Keratinocyte (primary cell): ENCODE measurements around the gene GDPD5. TPM values are rescaled to one million over a fixed set of nuclear protein-coding genes. Genes with fewer than 3 reads are reported as not detected.

ENCODE experiments used
- DNase-seq: peaks from one replicate; pipeline ENCODE4 v3.0.0-alpha.2; 2011; ENCODE audit warnings: low read depth, missing footprints, low spot score
- FAIRE-seq: peaks from 2 replicates; lab custom pipeline; 2011; peaks lifted over from hg19 to GRCh38; lab: Jason Lieb, UNC
- H2AFZ ChIP-seq: 2 replicates; pipeline ENCODE4 v1.6.0; 2012; ENCODE audit warnings: low read length, control low read depth, inconsistent platforms; ENCODE audit not compliant: control insufficient read depth
- H3K27ac ChIP-seq: 2 replicates; pipeline ENCODE4 v1.5.1; 2011; ENCODE audit warnings: low read length; ENCODE audit not compliant: control insufficient read depth, insufficient read depth
- H3K27me3 ChIP-seq: 3 replicates; pipeline ENCODE4 v1.6.0; 2011; ENCODE audit warnings: low read length; ENCODE audit not compliant: control insufficient read depth, insufficient read depth; ENCODE audit errors: extremely low read depth
- H3K36me3 ChIP-seq, 2 experiments: 2 replicates in 1 of 2; 3 replicates in 1 of 2; pipeline ENCODE4 v1.5.1; 2011; ENCODE audit warnings: low read length in 2 of 2, mild to moderate bottlenecking in 1 of 2; ENCODE audit not compliant: control insufficient read depth in 2 of 2, insufficient read depth in 2 of 2; ENCODE audit errors: extremely low read depth in 1 of 2
- H3K4me1 ChIP-seq: 3 replicates; pipeline ENCODE4 v1.5.1; 2011; ENCODE audit warnings: low read length; ENCODE audit not compliant: control insufficient read depth, insufficient read depth; ENCODE audit errors: extremely low read depth
- H3K4me2 ChIP-seq: 3 replicates; pipeline ENCODE4 v1.6.0; 2011; ENCODE audit warnings: low read depth, low read length; ENCODE audit not compliant: control insufficient read depth, insufficient read depth; ENCODE audit errors: extremely low read depth
- H3K4me3 ChIP-seq, 3 experiments: fragments of 200-600 bp in 1 of 3; sonication (generic) in 1 of 3; 2 replicates in 2 of 3; 3 replicates in 1 of 3; pipeline ENCODE4 v1.5.1; 2011 to 2016; ENCODE audit warnings: low read length in 3 of 3, mild to moderate bottlenecking in 3 of 3, control low read depth in 2 of 3, inconsistent platforms in 1 of 3, low read depth in 1 of 3, mixed read lengths in 1 of 3, mixed run types in 1 of 3, moderate library complexity in 1 of 3; ENCODE audit not compliant: control insufficient read depth in 2 of 3, insufficient read depth in 2 of 3; ENCODE audit errors: extremely low read depth in 1 of 3
- H3K79me2 ChIP-seq: 2 replicates; pipeline ENCODE4 v1.6.0; 2012; ENCODE audit warnings: low read length; ENCODE audit not compliant: control insufficient read depth, insufficient read depth
- H3K9ac ChIP-seq: 3 replicates; pipeline ENCODE4 v1.6.0; 2011; ENCODE audit warnings: low read length; ENCODE audit not compliant: control insufficient read depth, insufficient read depth; ENCODE audit errors: extremely low read depth
- H3K9me1 ChIP-seq: 3 replicates; pipeline ENCODE4 v1.6.0; 2011; ENCODE audit warnings: low read length; ENCODE audit not compliant: control insufficient read depth, insufficient read depth; ENCODE audit errors: extremely low read depth
- H3K9me3 ChIP-seq: 2 replicates; pipeline ENCODE4 v1.5.1; 2012; ENCODE audit warnings: low read depth, low read length; ENCODE audit not compliant: control insufficient read depth
- H4K20me1 ChIP-seq: 3 replicates; pipeline ENCODE4 v1.6.0; 2011; ENCODE audit warnings: low read length; ENCODE audit not compliant: control insufficient read depth, insufficient read depth; ENCODE audit errors: extremely low read depth
- CTCF ChIP-seq, 3 experiments: IDR thresholded peaks in 1 of 3; conservative IDR thresholded peaks in 1 of 3; optimal IDR thresholded peaks in 1 of 3; 2 replicates in 2 of 3; 3 replicates in 1 of 3; pipeline versions ENCODE3 to v1.5.1; 2011; ENCODE audit warnings: low read length in 3 of 3, mild to moderate bottlenecking in 3 of 3, moderate library complexity in 2 of 3, control low read depth in 1 of 3, inconsistent platforms in 1 of 3; ENCODE audit not compliant: insufficient read depth in 2 of 3; ENCODE audit errors: extremely low read depth in 1 of 3
- EZH2 ChIP-seq: IDR thresholded peaks from one replicate; pipeline ENCODE4 v1.6.1; 2012; ENCODE audit warnings: inconsistent platforms, mild to moderate bottlenecking, low read length, moderate library complexity
- dilution Hi-C: fragments of 300-500 bp; cut with MboI; formaldehyde crosslinking; loops from one replicate; pipeline ENCODE4 v1.7.0; 2020; ENCODE audit warnings: low sequenced_read_pairs; ENCODE audit not compliant: extremely low pct_ligation_motif_present
- polyA plus RNA-seq, 5 experiments: library from polyadenylated mRNA; depleted of rRNA in 3 of 5; stranded (reverse) in 3 of 5; stranded (forward) in 1 of 5; unstranded in 1 of 5; fragments of >200 nt; gene quantifications; 1 replicate in 1 of 5; 2 replicates in 3 of 5; 3 replicates in 1 of 5; pipeline versions ENCODE4 v1.2.1 to v1.2.3, GENCODE V29; 2011 to 2012; ENCODE audit warnings: missing spikeins in 2 of 5, low read depth in 1 of 5, low replicate concordance in 1 of 5

The GDPD5 gene
- polyA plus RNA-seq, 1 donor (not counting 4 experiments of a cell fraction or from before 2014, with no cell fraction given) = 2.1 TPM

DNA sequence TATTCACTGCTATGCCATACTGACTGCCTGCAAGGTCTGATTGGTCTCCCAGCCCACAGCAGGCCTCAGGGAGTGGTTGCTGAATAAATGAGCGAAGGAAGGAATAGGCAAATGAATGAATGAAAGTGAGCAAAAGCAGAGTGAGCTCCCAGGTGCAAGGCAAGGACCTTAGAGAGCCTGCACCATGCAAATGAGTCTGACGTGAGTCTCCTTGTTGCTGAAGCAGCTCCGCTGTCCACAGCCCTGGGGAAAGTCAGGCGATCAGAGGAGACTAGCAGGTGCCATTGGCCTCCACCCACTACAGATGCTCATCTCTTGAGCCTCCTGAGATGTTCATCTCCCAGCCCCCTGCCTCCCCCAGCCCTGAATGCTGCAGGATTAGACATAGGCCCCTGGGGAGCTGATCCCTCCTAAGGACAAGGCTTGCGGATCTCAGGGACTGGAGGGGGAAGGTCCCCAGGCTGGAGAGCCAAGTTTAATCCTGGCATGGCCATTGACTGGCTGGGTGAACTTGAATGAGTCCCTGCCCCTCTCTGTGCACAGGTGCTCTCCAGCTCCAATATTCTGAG, 22.1 kb downstream of the GDPD5 start:
- DNase-seq (no peak), FAIRE-seq (no peak)
- H3K9me3 ChIP-seq = no peaks in the 10 kb centered on the region
- peaks cover 26% of the 10 kb centered on the region for H3K4me1 ChIP-seq
- H3K4me3 ChIP-seq = no peak overlapping the region
- H3K36me3 ChIP-seq = no peaks in the 10 kb centered on the region
- no peak overlapping the region for H3K4me2 ChIP-seq
- no peaks in the 10 kb centered on the region for H4K20me1 ChIP-seq
- no peak overlapping the region for H2AFZ ChIP-seq
- H3K27ac ChIP-seq = no peak overlapping the region
- H3K9ac ChIP-seq = no peak overlapping the region
- dilution Hi-C loops = no loop called here
- H3K79me2 ChIP-seq = no peaks in the 10 kb centered on the region
- TF ChIP-seq EZH2 = no peak
- no peak for TF ChIP-seq CTCF (optimal IDR thresholded peaks at IDR 0.05 in 1 of 3, IDR thresholded peaks at IDR 0.05 in 1 of 3, conservative IDR thresholded peaks at IDR 0.05 in 1 of 3; ENCODE audit: extremely low read depth in 1 of 3, insufficient read depth in 2 of 3, low read length in 3 of 3)
- no peaks in the 10 kb centered on the region for H3K9me1 ChIP-seq
- no peaks in the 10 kb centered on the region for H3K27me3 ChIP-seq

DNA sequence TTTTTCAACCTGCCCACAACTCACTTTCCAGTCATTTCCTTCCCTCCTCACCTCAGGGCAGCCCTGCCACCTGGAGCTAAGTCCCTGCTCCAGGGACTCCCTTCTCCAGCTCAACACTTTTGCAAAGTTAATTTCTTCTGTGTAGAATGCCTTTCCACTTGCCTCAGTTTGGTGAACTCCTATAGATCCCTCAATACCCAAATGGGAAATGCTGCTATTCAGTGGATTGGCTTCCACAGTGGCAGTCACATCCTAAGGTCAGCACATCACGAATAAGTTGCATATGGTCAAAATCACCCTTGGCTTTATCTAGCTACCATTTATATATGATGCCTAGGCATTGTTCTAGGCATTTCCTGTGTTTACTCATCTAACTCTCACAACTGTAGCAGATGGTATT, 23.6 kb downstream of the GDPD5 start:
- Histone ChIP-seq H3K79me2 (no peaks in the 10 kb centered on the region), H3K27ac (no peak overlapping the region), H2AFZ (no peak overlapping the region), H3K27me3 (no peaks in the 10 kb centered on the region), H3K4me2 (no peak overlapping the region), H3K9ac (no peak overlapping the region), H3K9me3 (no peaks in the 10 kb centered on the region), H3K9me1 (no peaks in the 10 kb centered on the region), H4K20me1 (no peaks in the 10 kb centered on the region), H3K4me3 (no peak overlapping the region), H3K4me1 (peaks cover 28% of the 10 kb centered on the region), H3K36me3 (no peaks in the 10 kb centered on the region)
- FAIRE-seq (no peak), DNase-seq (no peak)
- TF ChIP-seq EZH2 = no peak
- TF ChIP-seq CTCF (optimal IDR thresholded peaks at IDR 0.05 in 1 of 3, IDR thresholded peaks at IDR 0.05 in 1 of 3, conservative IDR thresholded peaks at IDR 0.05 in 1 of 3; ENCODE audit: extremely low read depth in 1 of 3, insufficient read depth in 2 of 3, low read length in 3 of 3) = no peak
- dilution Hi-C loops = no loop called here
